Muscle layer of colon (tissue), 2 donors: ENCODE results near the gene HLA-E.
"Not testable (repeated sequence)": the region's sequence is repeated elsewhere in the genome, so short reads cannot be mapped to it uniquely, and the experiment has no call there.

Source experiments
- H3K27ac ChIP-seq: one replicate; pipeline ENCODE4 v1.7.0; 2013; ENCODE audit warnings: low read depth, mild to moderate bottlenecking, low read length, moderate library complexity
- H3K27me3 ChIP-seq, 2 donors: one replicate each; pipeline ENCODE4 v1.7.0; 2013; ENCODE audit warnings: low read length in 2 of 2, mild to moderate bottlenecking in 2 of 2; ENCODE audit not compliant: insufficient read depth in 2 of 2, control insufficient read depth in 1 of 2
- H3K36me3 ChIP-seq: one replicate; pipeline ENCODE4 v1.7.0; 2013; ENCODE audit warnings: mild to moderate bottlenecking, low read length; ENCODE audit not compliant: insufficient read depth
- H3K4me1 ChIP-seq: one replicate; pipeline ENCODE4 v1.7.0; 2013; ENCODE audit warnings: mild to moderate bottlenecking, low read length; ENCODE audit not compliant: insufficient read depth
- H3K4me3 ChIP-seq, 2 donors: one replicate each; pipeline ENCODE4 v1.7.0; 2013; ENCODE audit warnings: low read length in 2 of 2, low read depth in 1 of 2, mild to moderate bottlenecking in 1 of 2, moderate library complexity in 1 of 2
- H3K9ac ChIP-seq: one replicate; pipeline ENCODE4 v1.7.0; 2013; ENCODE audit warnings: low read length
- H3K9me3 ChIP-seq: one replicate; pipeline ENCODE4 v1.7.0; 2013; ENCODE audit warnings: mild to moderate bottlenecking, low read length
- donor health status: abdominal sarcoma.
- donor health status: Adenocarcinoma of cecum.

Gene HLA-E

GRCh38 chr6:30481965-30482644 is 7.2 kb upstream of the HLA-E start:
- H3K36me3 ChIP-seq, H3K9me3 ChIP-seq, H3K9ac ChIP-seq, H3K4me1 ChIP-seq, H3K27ac ChIP-seq: not testable (repeated sequence)
- peak overlapping the region in 1 of 2 donors; percentile 19 for H3K4me3 ChIP-seq
- peaks cover 36 to 41% of the 10 kb centered on the region in 2 donors for H3K27me3 ChIP-seq

- Histone ChIP-seq H3K9me3 (no peaks in the 10 kb centered on the region), H3K4me1 (no peaks in the 10 kb centered on the region), H3K36me3 (no peaks in the 10 kb centered on the region), H3K4me3 (no peak overlapping the region), H3K27me3 (peaks cover 28 to 30% of the 10 kb centered on the region in 2 donors), H3K27ac (no peak overlapping the region), H3K9ac (no peak overlapping the region)
Observed at GRCh38 chr6:30483677-30484279, 5.5 kb upstream of the HLA-E start.

GRCh38 chr6:30485236-30485635 is 4.1 kb upstream of the HLA-E start:
- no peaks in the 10 kb centered on the region for H3K9me3 ChIP-seq
- H3K27me3 ChIP-seq: peaks cover 18 to 20% of the 10 kb centered on the region in 2 donors
- H3K4me3 ChIP-seq: no peak overlapping the region
- H3K9ac ChIP-seq: no peak overlapping the region
- peaks cover 2% of the 10 kb centered on the region for H3K4me1 ChIP-seq
- peaks cover under 1% of the 10 kb centered on the region for H3K36me3 ChIP-seq
- H3K27ac ChIP-seq: no peak overlapping the region

GRCh38 chr6:30487926-30488325 is 1.4 kb upstream of the HLA-E start:
- peaks cover 15% of the 10 kb centered on the region for H3K4me1 ChIP-seq
- H3K27me3 ChIP-seq: no peaks in the 10 kb centered on the region
- no peak overlapping the region for H3K27ac ChIP-seq
- no peak overlapping the region for H3K4me3 ChIP-seq
- no peak overlapping the region for H3K9ac ChIP-seq
- H3K9me3 ChIP-seq: no peaks in the 10 kb centered on the region
- peaks cover 26% of the 10 kb centered on the region for H3K36me3 ChIP-seq

- H3K27me3 ChIP-seq, H3K9me3 ChIP-seq, H3K9ac ChIP-seq: not testable (repeated sequence)
- H3K36me3 ChIP-seq: peaks cover 32% of the 10 kb centered on the region
- peak overlapping the region in 1 of 2 donors; percentile 92 for H3K4me3 ChIP-seq
- peak overlapping the region; percentile 99 for H3K27ac ChIP-seq
- peaks cover 15% of the 10 kb centered on the region for H3K4me1 ChIP-seq
Observed at GRCh38 chr6:30488697-30489080, 620 bp upstream of the HLA-E start.

- Histone ChIP-seq H3K27ac (peak overlapping the region; percentile 99), H3K36me3 (peaks cover 38% of the 10 kb centered on the region), H3K27me3 (no peaks in the 10 kb centered on the region), H3K9ac (peak overlapping the region; percentile 95), H3K4me1 (peaks cover 15% of the 10 kb centered on the region), H3K4me3 (peak overlapping the region; percentile 92 to 100), H3K9me3 (no peaks in the 10 kb centered on the region)
Observed at GRCh38 chr6:30490026-30490876, 942 bp downstream of the HLA-E start.

- H3K27ac ChIP-seq, H3K9ac ChIP-seq, H3K27me3 ChIP-seq, H3K9me3 ChIP-seq: not testable (repeated sequence)
- Histone ChIP-seq H3K4me3 (peak overlapping the region in 1 of 2 donors; percentile 92), H3K36me3 (peaks cover 38% of the 10 kb centered on the region), H3K4me1 (peaks cover 15% of the 10 kb centered on the region)
Observed at GRCh38 chr6:30491291-30491953, 2.1 kb downstream of the HLA-E start.

GRCh38 chr6:30491991-30492952 is 3.0 kb downstream of the HLA-E start:
- H3K27me3 ChIP-seq: no peaks in the 10 kb centered on the region
- peaks cover 38% of the 10 kb centered on the region for H3K36me3 ChIP-seq
- H3K4me3 ChIP-seq: peak overlapping the region in 1 of 2 donors; percentile 21
- no peak overlapping the region for H3K9ac ChIP-seq
- H3K4me1 ChIP-seq: peaks cover 15% of the 10 kb centered on the region
- H3K27ac ChIP-seq: no peak overlapping the region
- no peaks in the 10 kb centered on the region for H3K9me3 ChIP-seq

GRCh38 chr6:30493643-30494250 is 4.4 kb downstream of the HLA-E start:
- H3K27ac ChIP-seq: no peak overlapping the region
- no peaks in the 10 kb centered on the region for H3K27me3 ChIP-seq
- peaks cover 15% of the 10 kb centered on the region for H3K4me1 ChIP-seq
- H3K9ac ChIP-seq: no peak overlapping the region
- H3K36me3 ChIP-seq: peaks cover 38% of the 10 kb centered on the region
- no peak overlapping the region for H3K4me3 ChIP-seq
- no peaks in the 10 kb centered on the region for H3K9me3 ChIP-seq

- H3K4me1 ChIP-seq: peaks cover 15% of the 10 kb centered on the region
Observed at GRCh38 chr6:30494291-30494861, 5.1 kb downstream of the HLA-E start.

More at GRCh38 chr6:30494291-30494861, 5.1 kb downstream of the HLA-E start:
- H3K9me3 ChIP-seq: no peaks in the 10 kb centered on the region
- no peak overlapping the region for H3K27ac ChIP-seq
- H3K36me3 ChIP-seq: peaks cover 38% of the 10 kb centered on the region
- H3K9ac ChIP-seq: no peak overlapping the region
- H3K4me3 ChIP-seq: no peak overlapping the region
- H3K27me3 ChIP-seq: no peaks in the 10 kb centered on the region
